T47D (cell line): ENCODE measurements around the gene PXYLP1.
"Not testable (repeated sequence)": the region's sequence is repeated elsewhere in the genome, so short reads cannot be mapped to it uniquely, and the experiment has no call there.

Source experiments
- DNase-seq, 2 experiments: peaks; one replicate each; pipeline versions ENCODE4 v3.0.0 to v3.0.0-alpha.2; 2011 to 2012; ENCODE audit warnings: low read depth in 1 of 2, low spot score in 1 of 2
- JUND ChIP-seq: IDR thresholded peaks from 2 replicates; pipeline ENCODE4 v1.6.1; 2012; ENCODE audit warnings: low read depth
- in situ Hi-C: cut with HindIII; loops from 2 replicates; pipeline ENCODE4 v1.10.0; 2016; ENCODE audit warnings: low sequenced_read_pairs, low pct_unique_long_range_greater_than_20kb

Gene PXYLP1

GRCh38 chr3:141231101-141231951 lies at the start of gene PXYLP1:
PXYLP1 (plus strand) TSS chr3:141231825; CDS start chr3:141260176, 28,351 bp downstream.
- DNase-seq: peak; percentile 93 to 94
- TF ChIP-seq JUND: no peak
- in situ Hi-C loops: no loop called here

GRCh38 chr3:141183606-141184005 lies 48.0 kb upstream of the PXYLP1 start:
- no peak for DNase-seq
- in situ Hi-C loops: no loop called here
- no peak for TF ChIP-seq JUND

- no peak for TF ChIP-seq JUND
- in situ Hi-C loops: no loop called here
- no peak for DNase-seq
These were observed 47.2 kb upstream of the PXYLP1 start for GRCh38 chr3:141184430-141184829.

- DNase-seq: peak in 1 of 2 experiments; percentile 20
- in situ Hi-C loops: no loop called here
- no peak for TF ChIP-seq JUND
These were observed 40.4 kb upstream of the PXYLP1 start for GRCh38 chr3:141191097-141191749.

GRCh38 chr3:141192345-141192744 lies 39.3 kb upstream of the PXYLP1 start:
- in situ Hi-C loops: no loop called here
- no peak for TF ChIP-seq JUND
- DNase-seq: peak; percentile 61 to 97

GRCh38 chr3:141193066-141193830 lies 38.4 kb upstream of the PXYLP1 start:
- no peak for DNase-seq
- in situ Hi-C loops: no loop called here
- no peak for TF ChIP-seq JUND

- no peak for TF ChIP-seq JUND
- DNase-seq: no peak
- in situ Hi-C loops: no loop called here
These were observed 30.5 kb upstream of the PXYLP1 start for GRCh38 chr3:141201122-141201521.

GRCh38 chr3:141202682-141203081 lies 28.9 kb upstream of the PXYLP1 start:
- in situ Hi-C loops: no loop called here
- no peak for TF ChIP-seq JUND
- no peak for DNase-seq

- DNase-seq: no peak
- in situ Hi-C loops: no loop called here
- TF ChIP-seq JUND: no peak
These were observed 27.8 kb upstream of the PXYLP1 start for GRCh38 chr3:141203866-141204265.

GRCh38 chr3:141204343-141204742 lies 27.3 kb upstream of the PXYLP1 start:
- in situ Hi-C loops: no loop called here
- DNase-seq: no peak
- no peak for TF ChIP-seq JUND

- in situ Hi-C loops, DNase-seq: not testable (repeated sequence)
These were observed 20.3 kb upstream of the PXYLP1 start for GRCh38 chr3:141211306-141211705.

GRCh38 chr3:141212101-141212500 lies 19.5 kb upstream of the PXYLP1 start:
- in situ Hi-C loops: no loop called here
- DNase-seq: peak in 1 of 2 experiments; percentile 63
- TF ChIP-seq JUND: no peak

- in situ Hi-C loops: no loop called here
- no peak for TF ChIP-seq JUND
- DNase-seq: no peak
These were observed 19.1 kb upstream of the PXYLP1 start for GRCh38 chr3:141212555-141212954.
